ENCODE data around the gene DPAGT1.
"Not testable (repeated sequence)": the region's sequence is repeated elsewhere in the genome, so short reads cannot be mapped to it uniquely, and the experiment has no call there.

The DPAGT1 gene

GRCh38 chr11:119101759-119102423, at the start of gene DPAGT1:
Gene DPAGT1, minus strand, starts transcription at chr11:119101853. Its CDS starts 198 bp downstream, at chr11:119101655.
- peak; percentile 92 for DNase-seq

GRCh38 chr11:119149786-119150275, 48.2 kb upstream of the DPAGT1 start:
- no peak for DNase-seq

GRCh38 chr11:119149018-119149785, 47.5 kb upstream of the DPAGT1 start, which contains the start of gene ABCG4:
Gene ABCG4, plus strand, starts transcription at chr11:119149052. Its CDS starts 914 bp downstream, at chr11:119149966.
- DNase-seq: peak; percentile 22

- no peak for DNase-seq
These were observed 47.0 kb upstream of the DPAGT1 start for GRCh38 chr11:119148720-119149017.

- DNase-seq: no peak
These were observed 46.1 kb upstream of the DPAGT1 start for GRCh38 chr11:119147604-119148333.

- DNase-seq: no peak
These were observed 43.9 kb upstream of the DPAGT1 start for GRCh38 chr11:119145551-119145950.

GRCh38 chr11:119144825-119145486, 43.3 kb upstream of the DPAGT1 start:
- peak; percentile 53 for DNase-seq

- DNase-seq: not testable (repeated sequence)
These were observed 37.6 kb upstream of the DPAGT1 start for GRCh38 chr11:119139276-119139675.

- no peak for DNase-seq
These were observed 32.8 kb upstream of the DPAGT1 start for GRCh38 chr11:119134389-119134978.

GRCh38 chr11:119130662-119131061, 29.0 kb upstream of the DPAGT1 start:
- DNase-seq: no peak

- DNase-seq: no peak
These were observed 25.1 kb upstream of the DPAGT1 start for GRCh38 chr11:119126675-119127268.

- DNase-seq: no peak
These were observed 24.2 kb upstream of the DPAGT1 start for GRCh38 chr11:119125821-119126220.

GRCh38 chr11:119121811-119122124, 20.1 kb upstream of the DPAGT1 start:
- no peak for DNase-seq

GRCh38 chr11:119121008-119121810, 19.6 kb upstream of the DPAGT1 start, which contains the start of gene HINFP:
Gene HINFP, plus strand, starts transcription at chr11:119121580. Its CDS starts 5,365 bp downstream, at chr11:119126945.
- DNase-seq: peak; percentile 100

GRCh38 chr11:119120639-119121007, 19.0 kb upstream of the DPAGT1 start:
- no peak for DNase-seq

- DNase-seq: no peak
These were observed 17.3 kb upstream of the DPAGT1 start for GRCh38 chr11:119118946-119119345.

GRCh38 chr11:119118227-119118626, 16.6 kb upstream of the DPAGT1 start:
- no peak for DNase-seq

GRCh38 chr11:119117004-119117706, 15.5 kb upstream of the DPAGT1 start:
- DNase-seq: no peak

GRCh38 chr11:119116601-119117000, 14.9 kb upstream of the DPAGT1 start:
- no peak for DNase-seq

GRCh38 chr11:119116235-119116594, 14.6 kb upstream of the DPAGT1 start:
- DNase-seq: no peak

Measured in activated CD4-positive, alpha-beta T cell treated with anti-CD3 and anti-CD28 coated beads for 48 hours (primary cell).